ENCODE results near the gene CTRB2.
"Not testable (repeated sequence)": the region's sequence is repeated elsewhere in the genome, so short reads cannot be mapped to it uniquely, and the experiment has no call there.

CTRB2 gene

GRCh38 chr16:75225678-75226515, 18.9 kb upstream of the CTRB2 start:
- DNase-seq = no peak

- DNase-seq = no peak
Observed at GRCh38 chr16:75225092-75225491, 18.1 kb upstream of the CTRB2 start.

GRCh38 chr16:75224306-75225082, 17.5 kb upstream of the CTRB2 start:
- DNase-seq = no peak

- DNase-seq = not testable (repeated sequence)
Observed at GRCh38 chr16:75223129-75223528, 16.2 kb upstream of the CTRB2 start.

GRCh38 chr16:75222271-75222783, 15.4 kb upstream of the CTRB2 start:
- no peak for DNase-seq

- DNase-seq = no peak
Observed at GRCh38 chr16:75219838-75220237, 12.9 kb upstream of the CTRB2 start.

- no peak for DNase-seq
Observed at GRCh38 chr16:75219088-75219487, 12.1 kb upstream of the CTRB2 start.

GRCh38 chr16:75218256-75219076, 11.5 kb upstream of the CTRB2 start, which contains the start of gene CTRB1:
TSS of gene CTRB1 (plus strand) at chr16:75218988. CDS start at chr16:75219008, 20 bp downstream.
- DNase-seq = no peak

- DNase-seq = no peak
Observed at GRCh38 chr16:75217389-75217851, 10.5 kb upstream of the CTRB2 start.

- no peak for DNase-seq
Observed at GRCh38 chr16:75216576-75216975, 9.6 kb upstream of the CTRB2 start.

- DNase-seq = no peak
Observed at GRCh38 chr16:75216127-75216526, 9.2 kb upstream of the CTRB2 start.

- DNase-seq = not testable (repeated sequence)
Observed at GRCh38 chr16:75211286-75211685, 4.3 kb upstream of the CTRB2 start.

- no peak for DNase-seq
Observed at GRCh38 chr16:75209944-75210343, 3.0 kb upstream of the CTRB2 start.

- DNase-seq = not testable (repeated sequence)
Observed at GRCh38 chr16:75209514-75209913, 2.6 kb upstream of the CTRB2 start.

GRCh38 chr16:75208861-75209505, 2.0 kb upstream of the CTRB2 start:
- DNase-seq = no peak

- DNase-seq = no peak
Observed at GRCh38 chr16:75208242-75208825, 1.4 kb upstream of the CTRB2 start.

GRCh38 chr16:75207831-75208230, 870 bp upstream of the CTRB2 start:
- no peak for DNase-seq

GRCh38 chr16:75205961-75206748, 806 bp downstream of the CTRB2 start:
- not testable (repeated sequence) for DNase-seq

- not testable (repeated sequence) for DNase-seq
Observed at GRCh38 chr16:75205438-75205837, 1.5 kb downstream of the CTRB2 start.

GRCh38 chr16:75204905-75205304, 2.1 kb downstream of the CTRB2 start:
- not testable (repeated sequence) for DNase-seq

- no peak for DNase-seq
Observed at GRCh38 chr16:75204410-75204758, 2.6 kb downstream of the CTRB2 start.
